Measurements from ENCODE around the gene INA.
A peak's percentile ranks its signal among the peaks of the same experiment; 100 is the strongest.
"Not testable (repeated sequence)": the region's sequence is repeated elsewhere in the genome, so short reads cannot be mapped to it uniquely, and the experiment has no call there.

The INA gene

GRCh38 chr10:103276896-103277712 is at the start of gene INA:
TSS of gene INA (plus strand) at chr10:103277138. CDS start at chr10:103277212, 74 bp downstream.
- peak; percentile 87 for DNase-seq

- no peak for DNase-seq
These were observed 49.5 kb upstream of the INA start for GRCh38 chr10:103227416-103227815.

- no peak for DNase-seq
These were observed 45.8 kb upstream of the INA start for GRCh38 chr10:103231047-103231551.

GRCh38 chr10:103232131-103232673 is 44.7 kb upstream of the INA start:
- DNase-seq: no peak

DNA sequence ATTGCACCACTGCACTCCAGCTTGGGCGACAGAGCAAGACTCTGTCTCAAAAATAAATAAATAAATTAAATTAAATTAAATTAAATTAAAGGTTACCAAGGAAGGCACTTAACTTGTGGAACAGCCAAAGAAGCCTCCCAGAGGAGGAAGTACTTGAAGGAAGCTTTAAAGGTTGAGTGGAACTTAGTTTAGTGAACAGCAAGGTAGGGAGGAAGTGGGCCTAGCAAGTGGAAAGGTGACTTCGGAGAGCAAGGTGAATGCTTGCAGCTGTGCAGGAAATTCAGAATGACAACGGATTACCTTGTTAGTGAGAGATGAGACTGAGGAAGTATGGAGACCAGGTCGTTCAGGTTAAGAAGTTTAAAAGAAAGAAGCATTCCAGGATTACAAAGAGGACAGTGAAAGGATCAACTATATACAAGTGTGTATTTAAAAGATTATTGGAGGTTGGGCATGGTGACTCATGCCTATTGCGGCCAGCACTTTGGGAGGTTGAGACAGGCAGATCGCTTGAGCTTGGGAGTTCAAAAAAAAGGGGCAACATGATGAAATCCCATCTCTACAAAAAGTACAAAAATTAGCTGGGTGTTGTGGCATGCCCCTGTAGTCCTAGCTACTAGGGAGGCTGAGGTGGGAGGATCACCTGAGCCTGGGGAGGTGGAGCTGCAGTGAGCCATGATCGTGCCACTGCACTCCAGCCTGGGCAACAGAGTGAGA is 44.0 kb upstream of the INA start:
- no peak for DNase-seq

DNA sequence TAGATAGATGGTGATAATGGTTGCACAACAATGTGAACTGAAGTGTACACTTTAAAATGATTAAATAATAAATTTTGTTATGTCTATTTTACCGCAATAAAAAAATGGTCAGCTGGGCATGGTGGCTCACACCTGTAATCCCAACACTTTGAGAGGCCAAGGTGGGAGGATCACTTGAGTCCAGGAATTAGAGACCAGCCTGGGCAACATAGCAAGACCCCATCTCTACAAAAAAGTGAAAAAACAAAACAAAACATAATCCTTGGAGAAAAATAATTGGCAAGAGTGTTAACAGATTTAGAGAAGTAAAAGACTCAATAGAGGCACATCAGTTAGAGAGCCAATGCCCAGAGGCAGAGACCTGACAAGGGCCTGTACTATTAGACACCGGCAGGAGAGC is 41.2 kb upstream of the INA start:
- no peak for DNase-seq

- DNase-seq: peak; percentile 20
These were observed 38.3 kb upstream of the INA start for GRCh38 chr10:103238506-103239252.

- DNase-seq: peak; percentile 30
These were observed 35.5 kb upstream of the INA start for GRCh38 chr10:103241262-103242011.

DNA sequence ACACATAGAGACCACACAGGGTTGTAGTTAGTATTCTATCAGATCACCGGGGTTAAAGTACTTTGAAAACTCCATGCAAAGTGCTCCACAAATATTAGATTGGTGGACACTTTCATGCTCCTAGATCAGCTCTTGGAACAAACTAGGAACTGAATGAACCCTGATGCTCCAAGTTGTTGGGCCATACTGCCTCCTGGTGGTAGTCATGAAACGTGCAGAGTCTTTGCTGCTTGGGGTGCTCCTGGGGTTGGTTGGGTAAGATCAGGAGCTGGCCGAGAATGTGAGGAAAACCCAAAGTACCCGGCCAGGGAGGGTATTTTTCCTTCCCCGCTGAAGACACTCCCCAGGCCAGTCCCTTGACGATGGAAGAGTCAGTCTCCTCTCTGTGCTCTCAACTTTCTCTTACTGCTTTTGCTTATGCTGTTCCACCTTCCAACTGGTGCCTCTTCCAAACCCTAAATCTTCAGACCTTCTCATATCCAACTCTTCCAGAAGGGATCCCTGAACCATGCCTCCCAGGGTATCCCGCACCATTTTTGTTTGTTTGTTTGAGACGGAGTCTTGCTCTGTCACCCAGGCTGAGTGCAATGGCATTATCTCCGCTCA is 32.2 kb upstream of the INA start:
- DNase-seq: peak; percentile 56

DNA sequence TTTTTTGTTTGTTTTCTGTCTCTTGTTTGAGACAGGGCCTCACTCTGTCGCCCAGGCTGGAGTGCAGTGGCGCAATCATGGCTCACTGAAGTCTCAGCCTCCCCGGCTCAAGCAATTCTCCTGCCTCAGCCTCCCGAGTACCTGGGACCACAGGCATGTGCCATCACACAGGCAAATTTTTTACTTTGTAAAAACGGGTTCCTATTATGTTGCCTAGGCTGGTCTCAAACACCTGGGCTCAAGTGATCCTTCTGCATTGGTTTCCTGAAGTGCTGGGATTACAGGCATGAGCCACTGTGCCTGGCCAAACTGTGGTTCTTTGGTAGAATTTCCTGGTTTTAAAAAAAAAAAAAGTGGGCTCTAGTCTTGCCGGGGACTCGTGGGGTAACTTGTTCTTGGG is 31.4 kb upstream of the INA start, which contains the start of gene RPEL1:
Gene RPEL1 (plus strand): TSS at position 301 of the 400 bp plus-strand sequence. CDS start 110 bp downstream, outside the sequence.
- not testable (repeated sequence) for DNase-seq

DNA sequence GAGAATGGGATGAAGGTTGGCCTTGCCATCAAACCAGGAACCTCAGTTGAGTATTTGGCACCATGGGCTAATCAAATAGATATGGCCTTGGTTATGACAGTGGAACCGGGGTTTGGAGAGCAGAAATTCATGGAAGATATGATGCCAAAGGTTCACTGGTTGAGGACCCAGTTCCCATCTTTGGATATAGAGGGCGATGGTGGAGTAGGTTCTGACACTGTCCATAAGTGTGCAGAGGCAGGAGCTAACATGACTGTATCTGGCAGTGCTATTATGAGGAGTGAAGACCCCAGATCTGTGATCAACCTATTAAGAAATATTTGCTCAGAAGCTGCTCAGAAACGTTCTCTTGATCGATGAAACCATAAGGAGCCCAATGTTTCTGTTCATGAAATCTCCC is 30.6 kb upstream of the INA start:
- peak; percentile 6 for DNase-seq

DNA sequence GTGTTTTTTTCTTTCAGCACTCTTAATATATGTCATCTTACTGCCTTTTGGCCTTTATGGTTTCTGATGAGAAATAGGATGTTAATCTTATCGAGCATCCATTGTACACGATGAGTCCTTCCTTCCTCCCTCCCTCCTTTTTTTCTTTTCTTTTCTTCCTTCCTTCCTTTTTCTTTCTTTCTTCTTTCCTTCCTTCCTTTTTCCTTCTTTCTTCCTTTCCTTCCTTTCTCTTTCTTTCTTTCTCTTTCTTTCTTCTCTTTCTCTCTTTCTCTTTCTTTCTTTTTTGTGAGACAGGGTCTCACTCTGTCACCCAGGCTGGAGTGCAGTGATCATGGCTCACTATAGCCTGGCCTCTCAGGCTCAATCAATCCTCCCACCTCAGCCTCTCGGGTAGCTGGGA is 22.8 kb upstream of the INA start:
- DNase-seq: no peak

DNA sequence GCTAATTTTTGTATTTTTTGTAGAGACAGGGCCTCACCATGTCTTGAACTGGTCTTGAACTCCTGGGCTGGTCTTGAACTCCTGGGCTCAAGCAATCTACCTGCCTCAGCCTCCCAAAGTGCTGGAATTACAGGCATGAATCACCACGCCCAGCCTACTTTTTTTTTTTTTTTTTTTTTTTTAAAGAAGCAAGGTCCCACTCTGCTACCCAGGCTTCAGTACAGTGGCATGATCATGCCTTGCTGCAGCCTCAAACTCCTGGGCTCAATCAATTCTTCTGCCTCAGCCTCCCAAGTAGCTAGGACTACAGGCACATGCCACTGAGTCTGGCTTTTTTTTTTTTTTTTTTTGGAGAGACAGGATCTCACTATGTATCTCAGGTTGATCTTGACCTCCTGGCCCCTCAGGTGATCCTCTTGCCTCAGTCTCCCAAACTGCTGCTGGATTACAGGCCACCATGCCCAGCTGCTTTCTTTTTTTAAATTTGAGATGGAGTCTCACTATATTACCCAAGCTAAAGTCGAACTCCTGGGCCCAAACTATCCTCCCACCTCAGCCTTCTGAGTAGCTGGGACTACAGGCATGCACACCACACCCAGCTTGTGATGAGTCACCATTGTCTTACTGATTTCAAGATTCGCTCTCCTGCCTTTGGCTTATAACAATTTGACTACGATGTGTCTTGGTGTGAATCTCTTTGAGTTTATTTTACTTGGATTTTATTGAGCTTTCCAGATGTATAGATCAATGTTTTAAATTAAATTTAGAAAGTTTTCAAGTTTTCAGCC is 22.2 kb upstream of the INA start:
- no peak for DNase-seq

DNA sequence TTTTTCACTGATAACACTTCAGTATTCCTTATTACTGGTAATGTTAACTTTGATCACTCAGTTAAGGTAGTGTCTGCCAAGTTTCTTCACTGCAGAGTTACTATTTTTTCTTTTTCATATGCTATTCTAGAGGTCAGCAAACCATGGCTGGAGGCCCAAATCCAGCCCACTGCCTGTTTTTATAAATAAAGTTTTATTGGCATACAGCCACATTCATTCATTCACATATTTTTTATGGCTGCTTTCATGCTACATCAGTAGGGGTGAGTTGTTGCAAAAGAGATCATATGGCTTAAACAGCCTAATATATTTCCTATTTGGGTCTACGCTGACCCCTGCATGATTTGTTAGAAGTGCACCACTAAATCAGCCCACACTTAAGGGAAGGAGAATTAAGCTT is 20.3 kb upstream of the INA start:
- no peak for DNase-seq

DNA sequence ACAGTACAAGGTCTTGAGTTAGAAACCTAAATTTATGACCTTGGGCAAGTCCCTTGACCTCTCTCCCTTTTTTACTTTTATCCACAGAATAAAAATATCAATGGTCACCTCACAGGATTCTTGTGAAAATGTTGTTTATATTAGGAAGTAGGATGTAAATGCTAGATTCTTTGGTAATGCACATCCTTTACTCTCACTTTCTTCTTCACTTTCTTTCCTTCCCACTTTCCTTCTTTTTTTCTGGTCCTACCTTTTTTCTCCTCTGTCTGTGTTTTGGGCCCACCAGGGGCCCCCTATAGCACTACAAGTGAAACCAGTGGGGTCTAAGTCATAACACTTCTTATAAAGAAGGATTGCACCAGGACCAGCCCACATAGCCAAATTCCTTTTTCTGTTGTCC is 19.1 kb upstream of the INA start:
- DNase-seq: no peak

GRCh38 chr10:103258928-103259327 is 18.0 kb upstream of the INA start:
- not testable (repeated sequence) for DNase-seq

DNA sequence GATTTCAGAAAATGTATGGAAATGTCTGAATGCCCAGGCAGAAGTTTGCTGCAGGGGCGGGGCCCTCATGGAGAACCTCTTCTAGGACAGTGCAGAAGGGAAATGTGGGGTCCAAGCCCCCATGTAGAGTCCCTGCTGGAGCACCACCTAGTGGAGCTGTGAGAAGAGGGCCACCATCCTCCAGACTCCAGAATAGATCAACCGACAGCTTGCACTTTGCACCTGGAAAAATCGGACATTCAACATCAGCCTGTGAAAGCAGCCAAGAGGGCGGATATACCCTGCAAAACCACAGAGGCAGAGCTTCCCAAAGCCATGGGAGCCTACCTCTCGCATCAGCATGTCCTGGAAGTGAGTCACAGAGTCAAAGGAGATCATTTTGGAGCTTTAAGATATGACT is 16.9 kb upstream of the INA start:
- DNase-seq: no peak

- DNase-seq: no peak
These were observed 14.7 kb upstream of the INA start for GRCh38 chr10:103262229-103262628.

- DNase-seq: no peak
These were observed 11.1 kb upstream of the INA start for GRCh38 chr10:103265717-103266329.

GRCh38 chr10:103273041-103273441 is 3.9 kb upstream of the INA start:
- DNase-seq: no peak
